Neuronal stem cell (in vitro differentiated cells): ENCODE measurements around the gene MTUS2.

Experiments
- DNase-seq: peaks from one replicate; pipeline ENCODE4 v3.0.0-alpha.2; 2013; ENCODE audit warnings: low spot score
- H2AFZ ChIP-seq: one replicate; pipeline ENCODE4 v1.6.1; 2013; ENCODE audit warnings: mild to moderate bottlenecking, low read length, inconsistent platforms
- H2AK5ac ChIP-seq: 2 replicates; pipeline ENCODE4 v1.6.1; 2013; ENCODE audit warnings: low read depth, mild to moderate bottlenecking, inconsistent platforms, low read length, moderate library complexity, mixed read lengths
- H2BK120ac ChIP-seq: 2 replicates; pipeline ENCODE4 v1.6.1; 2013; ENCODE audit warnings: low read depth, mild to moderate bottlenecking, inconsistent platforms, low read length, moderate library complexity, mixed read lengths
- H2BK12ac ChIP-seq: one replicate; pipeline ENCODE4 v1.6.1; 2013; ENCODE audit warnings: low read length, inconsistent platforms
- H2BK15ac ChIP-seq: 2 replicates; pipeline ENCODE4 v1.6.1; 2013; ENCODE audit warnings: mild to moderate bottlenecking, low read length, inconsistent platforms, mixed read lengths
- H2BK5ac ChIP-seq: one replicate; pipeline ENCODE4 v1.6.1; 2013; ENCODE audit warnings: inconsistent platforms, mild to moderate bottlenecking, low read length, moderate library complexity
- H3K14ac ChIP-seq: one replicate; pipeline ENCODE4 v1.6.1; 2013; ENCODE audit warnings: low read length, inconsistent platforms
- H3K18ac ChIP-seq: 2 replicates; pipeline ENCODE4 v1.6.1; 2013; ENCODE audit warnings: low read length, inconsistent platforms
- H3K23ac ChIP-seq: 2 replicates; pipeline ENCODE4 v1.6.1; 2013; ENCODE audit warnings: low read depth, mild to moderate bottlenecking, mixed read lengths, low read length, inconsistent platforms; ENCODE audit not compliant: poor library complexity
- H3K27ac ChIP-seq: replicated peaks from 3 replicates; pipeline ENCODE4 v1.5.1; 2013; ENCODE audit warnings: low read length, inconsistent platforms
- H3K27me3 ChIP-seq, 3 experiments: 2 replicates each; pipeline ENCODE4 v1.6.1; 2013; ENCODE audit warnings: low read length in 3 of 3, mild to moderate bottlenecking in 2 of 3, inconsistent platforms in 1 of 3, low read depth in 1 of 3, mixed read lengths in 1 of 3, moderate library complexity in 1 of 3; ENCODE audit not compliant: control insufficient read depth in 3 of 3, insufficient read depth in 3 of 3
- H3K36me3 ChIP-seq, 2 donors: replicated peaks in 1 of 2; 2 replicates each; pipeline ENCODE4 v1.6.1; 2013; ENCODE audit warnings: low read length in 2 of 2; ENCODE audit not compliant: control insufficient read depth in 2 of 2, insufficient read depth in 2 of 2
- H3K4ac ChIP-seq: 2 replicates; pipeline ENCODE4 v1.6.1; 2013; ENCODE audit warnings: inconsistent platforms, mild to moderate bottlenecking, low read length, moderate library complexity
- H3K4me1 ChIP-seq, 2 donors: 1 replicate in 1 of 2; 2 replicates in 1 of 2; pipeline ENCODE4 v1.6.1; 2013; ENCODE audit warnings: low read length in 2 of 2, low read depth in 1 of 2; ENCODE audit not compliant: control insufficient read depth in 2 of 2, insufficient read depth in 1 of 2
- H3K4me2 ChIP-seq: one replicate; pipeline ENCODE4 v1.6.1; 2013; ENCODE audit warnings: mild to moderate bottlenecking, low read length, inconsistent platforms; ENCODE audit not compliant: insufficient read depth, poor library complexity, severe bottlenecking
- H3K4me3 ChIP-seq, 2 donors: 2 replicates each; pipeline ENCODE4 v1.5.1; 2013; ENCODE audit warnings: low read length in 2 of 2, mild to moderate bottlenecking in 2 of 2, inconsistent platforms in 1 of 2, moderate library complexity in 1 of 2
- H3K79me1 ChIP-seq: one replicate; pipeline ENCODE4 v1.6.1; 2013; ENCODE audit warnings: low read depth, mild to moderate bottlenecking, inconsistent platforms, low read length, moderate library complexity
- H3K9ac ChIP-seq: one replicate; pipeline ENCODE4 v1.6.1; 2013; ENCODE audit warnings: mild to moderate bottlenecking, low read depth, low read length, inconsistent platforms; ENCODE audit not compliant: poor library complexity
- H3K9me3 ChIP-seq, 2 donors: replicated peaks in 1 of 2; 2 replicates each; pipeline versions ENCODE3 to v1.6.1; 2013; ENCODE audit warnings: low read length in 2 of 2, mild to moderate bottlenecking in 2 of 2, inconsistent platforms in 1 of 2, low read depth in 1 of 2, mixed read lengths in 1 of 2, moderate library complexity in 1 of 2; ENCODE audit not compliant: control insufficient read depth in 2 of 2, insufficient read depth in 1 of 2
- H4K8ac ChIP-seq: one replicate; pipeline ENCODE4 v1.6.1; 2013; ENCODE audit warnings: low read depth, mild to moderate bottlenecking, inconsistent platforms, low read length, moderate library complexity
- H4K91ac ChIP-seq: one replicate; pipeline ENCODE4 v1.6.1; 2013; ENCODE audit warnings: low read length, low read depth, mild to moderate bottlenecking, inconsistent platforms; ENCODE audit not compliant: poor library complexity
- WGBS, 2 donors: extraction: QIAGEN DNeasy Blood & Tissue Kit; methylation state at CpG; one replicate each; pipeline ENCODE4 v1.1.7; 2013; ENCODE audit warnings: missing lambda C conversion rate in 2 of 2, mixed read lengths in 1 of 2; ENCODE audit not compliant: insufficient read length in 2 of 2, insufficient replicate concordance in 1 of 2; ENCODE audit errors: extremely low coverage in 2 of 2; 5-methylcytosine and 5-hydroxymethylcytosine counted together

Gene MTUS2

GRCh38 chr13:29516880-29517279 lies 696.7 kb downstream of the MTUS2 start:
- Histone ChIP-seq H3K18ac (no peak overlapping the region), H2AK5ac (no peak overlapping the region), H2BK15ac (no peak overlapping the region), H2BK12ac (no peak overlapping the region), H3K4me1 (no peaks in the 10 kb centered on the region), H2AFZ (no peak overlapping the region), H2BK120ac (no peak overlapping the region), H3K27me3 (no peaks in the 10 kb centered on the region), H3K9ac (no peak overlapping the region), H4K91ac (no peak overlapping the region), H3K23ac (no peak overlapping the region), H4K8ac (no peak overlapping the region), H3K14ac (no peak overlapping the region), H3K27ac (no peak overlapping the region), H3K9me3 (no peaks in the 10 kb centered on the region), H3K36me3 (peaks cover 41 to 99% of the 10 kb centered on the region in 2 donors), H3K4me2 (no peak overlapping the region), H3K4ac (no peak overlapping the region), H2BK5ac (no peak overlapping the region), H3K4me3 (no peak overlapping the region), H3K79me1 (peaks cover 2% of the 10 kb centered on the region)
- no peak for DNase-seq
- whole genome bisulfite sequencing, 2 donors = no CpG with 5 or more reads among the region's 12 CpGs

- Histone ChIP-seq H3K79me1 (peaks cover 2% of the 10 kb centered on the region), H3K4me1 (peaks cover 0 to 1% of the 10 kb centered on the region in 2 donors), H3K4me2 (no peak overlapping the region), H2BK120ac (no peak overlapping the region), H3K27me3 (no peaks in the 10 kb centered on the region), H2BK15ac (no peak overlapping the region), H3K27ac (no peak overlapping the region), H3K36me3 (peaks cover 40 to 96% of the 10 kb centered on the region in 2 donors), H3K14ac (no peak overlapping the region), H3K23ac (no peak overlapping the region), H3K4ac (no peak overlapping the region), H3K4me3 (no peak overlapping the region), H2BK5ac (no peak overlapping the region), H3K9me3 (no peaks in the 10 kb centered on the region), H2AFZ (no peak overlapping the region), H3K9ac (no peak overlapping the region), H4K91ac (no peak overlapping the region), H3K18ac (no peak overlapping the region), H2BK12ac (no peak overlapping the region), H4K8ac (no peak overlapping the region), H2AK5ac (no peak overlapping the region)
- no peak for DNase-seq
- WGBS, 2 donors = 100% methylated on average over 1 of the region's 3 CpGs
These were observed 699.8 kb downstream of the MTUS2 start for GRCh38 chr13:29519921-29520320.

- H3K4ac ChIP-seq = no peak overlapping the region
- H3K23ac ChIP-seq = no peak overlapping the region
- WGBS, 2 donors = no CpG with 5 or more reads among the region's 4 CpGs
These were observed 700.5 kb downstream of the MTUS2 start for GRCh38 chr13:29520671-29521070.

GRCh38 chr13:29521336-29521735 lies 701.2 kb downstream of the MTUS2 start:
- H4K91ac ChIP-seq = no peak overlapping the region
- H2AK5ac ChIP-seq = no peak overlapping the region
- H3K14ac ChIP-seq = no peak overlapping the region
- no peak overlapping the region for H3K4ac ChIP-seq
- peaks cover 2% of the 10 kb centered on the region for H3K79me1 ChIP-seq
- no peak overlapping the region for H2AFZ ChIP-seq
- peaks cover 29 to 86% of the 10 kb centered on the region in 2 donors for H3K36me3 ChIP-seq
- no peak overlapping the region for H3K27ac ChIP-seq
- no peak for DNase-seq
- H4K8ac ChIP-seq = no peak overlapping the region
- no peak overlapping the region for H3K4me3 ChIP-seq
- H3K27me3 ChIP-seq = no peaks in the 10 kb centered on the region
- WGBS, 2 donors = no CpG with 5 or more reads among the region's 14 CpGs
- H3K9me3 ChIP-seq = no peaks in the 10 kb centered on the region
- no peak overlapping the region for H2BK120ac ChIP-seq
- H2BK15ac ChIP-seq = no peak overlapping the region
- no peak overlapping the region for H3K23ac ChIP-seq
- no peak overlapping the region for H2BK12ac ChIP-seq
- no peak overlapping the region for H2BK5ac ChIP-seq
- H3K4me1 ChIP-seq = peaks cover 0 to 1% of the 10 kb centered on the region in 2 donors
- no peak overlapping the region for H3K4me2 ChIP-seq
- H3K9ac ChIP-seq = no peak overlapping the region
- peak overlapping the region; percentile 12 for H3K18ac ChIP-seq

More at GRCh38 chr13:29520671-29521070, 700.5 kb downstream of the MTUS2 start:
- Histone ChIP-seq H4K91ac (no peak overlapping the region), H2BK12ac (no peak overlapping the region), H3K9me3 (no peaks in the 10 kb centered on the region), H4K8ac (no peak overlapping the region), H3K9ac (no peak overlapping the region), H3K14ac (no peak overlapping the region), H2BK120ac (no peak overlapping the region), H3K4me3 (no peak overlapping the region), H2AK5ac (no peak overlapping the region), H3K27ac (no peak overlapping the region), H3K27me3 (no peaks in the 10 kb centered on the region), H3K36me3 (peaks cover 35 to 89% of the 10 kb centered on the region in 2 donors), H3K18ac (no peak overlapping the region), H3K79me1 (peaks cover 2% of the 10 kb centered on the region), H3K4me2 (no peak overlapping the region), H2AFZ (no peak overlapping the region), H2BK5ac (no peak overlapping the region), H2BK15ac (no peak overlapping the region), H3K4me1 (peaks cover 0 to 1% of the 10 kb centered on the region in 2 donors)
- no peak for DNase-seq
